GM18951 (cell line): ENCODE data around the gene PILRB.

Source experiments
- POLR2A ChIP-seq: IDR thresholded peaks from 4 replicates; pipeline ENCODE4 v1.6.1; 2011; ENCODE audit warnings: mild to moderate bottlenecking; ENCODE audit not compliant: insufficient read length, insufficient read depth; ENCODE audit errors: extremely low read depth
- in situ Hi-C: fragments of 300-500 bp; cut with MboI; formaldehyde crosslinking; loops from one replicate; pipeline ENCODE4 v1.12.0; 2022; ENCODE audit warnings: low sequenced_read_pairs, mixed read lengths, inconsistent platforms; ENCODE audit not compliant: unreplicated experiment

The PILRB gene

DNA sequence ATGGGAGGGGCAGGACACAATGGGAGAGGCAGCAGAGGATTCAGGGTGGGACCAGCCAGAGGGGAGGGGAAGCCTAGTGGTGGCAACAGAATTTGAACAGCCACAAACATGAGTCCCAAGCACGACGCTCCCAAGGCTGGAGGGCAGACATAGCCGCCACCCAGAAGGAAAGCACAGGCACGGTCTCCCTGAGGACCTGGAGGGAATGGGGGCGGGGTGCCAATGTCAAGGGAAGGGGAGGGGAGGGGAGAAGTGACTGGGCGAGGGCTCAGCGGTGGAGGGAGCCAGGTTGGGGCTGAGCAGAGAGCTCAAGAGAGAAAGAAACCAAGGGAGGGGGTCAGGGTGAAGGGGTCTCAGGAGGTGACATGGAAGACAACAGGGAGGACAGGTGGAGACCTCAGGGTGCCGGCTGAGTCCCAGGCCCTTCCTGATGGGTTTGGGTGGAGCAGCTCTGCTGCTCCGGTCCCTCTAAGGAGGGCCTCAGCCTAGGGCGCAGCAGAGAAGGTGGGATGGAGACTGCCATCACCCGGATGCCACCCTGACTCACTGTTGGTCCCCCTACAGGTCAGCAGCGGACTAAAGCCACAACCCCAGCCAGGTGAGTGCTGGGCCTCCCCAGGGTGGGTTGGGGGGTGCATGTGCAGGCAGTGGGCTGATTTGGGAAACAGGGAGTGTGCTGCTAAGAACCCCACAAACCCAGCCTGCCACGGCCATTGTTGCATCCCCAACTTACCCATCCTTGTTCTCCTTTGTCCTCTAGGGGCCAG, 39.6 kb downstream of the PILRB start:
- TF ChIP-seq POLR2A: no peak
- in situ Hi-C loops: no loop called here

GRCh38 chr7:100398239-100398638, 40.3 kb downstream of the PILRB start:
- in situ Hi-C loops: no loop called here
- TF ChIP-seq POLR2A: no peak

DNA sequence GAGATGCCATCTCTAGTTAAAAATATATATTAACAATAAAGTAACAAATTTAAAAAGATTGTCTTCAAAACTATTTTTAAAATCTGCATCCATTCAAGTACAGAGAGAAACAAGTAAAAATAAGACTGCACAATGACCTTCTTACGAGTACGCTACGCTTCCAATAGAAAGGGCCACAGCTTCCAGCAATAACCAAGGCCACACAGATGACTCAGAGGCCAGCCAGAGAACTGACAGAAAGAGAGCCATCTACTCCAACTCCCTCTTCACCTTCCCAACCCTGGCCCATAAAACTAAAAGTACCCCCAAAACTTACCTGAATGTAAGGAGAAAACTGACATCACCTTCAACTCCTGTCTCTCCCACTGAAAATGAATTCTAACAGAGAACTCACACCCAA, 42.1 kb downstream of the PILRB start:
- in situ Hi-C loops: no loop called here
- no peak for TF ChIP-seq POLR2A

- no peak for TF ChIP-seq POLR2A
- in situ Hi-C loops: no loop called here
Measured at GRCh38 chr7:100400656-100401055, 42.7 kb downstream of the PILRB start.

DNA sequence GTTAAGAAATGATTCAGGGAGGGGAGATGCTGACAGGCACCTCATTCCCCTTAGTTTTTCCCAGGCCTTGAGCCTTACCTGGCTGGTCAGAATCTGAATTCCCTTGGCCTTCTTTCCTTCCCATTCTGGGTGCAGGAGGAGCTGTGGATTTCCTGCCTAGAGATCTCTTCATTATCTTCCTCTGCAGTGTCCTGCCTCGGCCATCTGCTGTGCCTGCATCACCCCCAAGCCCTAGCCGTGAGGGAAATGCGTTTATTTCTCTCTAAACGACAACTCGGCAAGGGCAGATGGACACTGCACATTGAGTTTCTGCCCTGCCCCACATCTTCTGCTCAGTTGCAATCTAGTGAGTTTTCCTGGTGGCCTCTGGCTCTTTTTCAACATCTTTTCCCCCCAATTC, 43.9 kb downstream of the PILRB start:
- TF ChIP-seq POLR2A: no peak
- in situ Hi-C loops: no loop called here

DNA sequence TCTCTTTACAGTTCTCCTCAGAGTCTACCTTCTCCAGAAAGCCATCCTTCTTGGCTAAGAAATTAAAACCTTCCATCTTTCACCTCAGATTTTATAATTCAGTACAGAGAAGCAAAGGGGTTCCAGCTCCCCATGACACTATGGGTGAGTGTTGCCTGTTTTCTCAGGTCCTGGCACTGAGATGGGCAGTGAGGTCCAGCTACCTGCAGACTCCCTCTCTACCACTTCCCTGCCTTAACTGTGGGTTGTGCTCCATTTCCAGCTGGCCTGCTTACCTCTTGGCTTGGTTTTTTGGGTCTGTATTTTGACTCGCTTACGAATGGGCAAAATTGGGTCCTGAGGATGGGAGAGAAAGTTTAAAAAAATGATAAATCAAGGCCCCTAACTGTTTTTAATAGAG, 44.3 kb downstream of the PILRB start:
- in situ Hi-C loops: no loop called here
- no peak for TF ChIP-seq POLR2A

- in situ Hi-C loops: loop anchor here (5.0 kb wide), 1 partner anchor 34 kb away; the partner anchor contains the start of gene PILRA
- TF ChIP-seq POLR2A: no peak
Measured at GRCh38 chr7:100406767-100407166, 48.9 kb downstream of the PILRB start.

- in situ Hi-C loops: loop anchor here (5.0 kb wide), 1 partner anchor 35 kb away; the partner anchor contains the start of gene PILRA
- TF ChIP-seq POLR2A: no peak
Measured at GRCh38 chr7:100407285-100408180, 49.6 kb downstream of the PILRB start.

DNA sequence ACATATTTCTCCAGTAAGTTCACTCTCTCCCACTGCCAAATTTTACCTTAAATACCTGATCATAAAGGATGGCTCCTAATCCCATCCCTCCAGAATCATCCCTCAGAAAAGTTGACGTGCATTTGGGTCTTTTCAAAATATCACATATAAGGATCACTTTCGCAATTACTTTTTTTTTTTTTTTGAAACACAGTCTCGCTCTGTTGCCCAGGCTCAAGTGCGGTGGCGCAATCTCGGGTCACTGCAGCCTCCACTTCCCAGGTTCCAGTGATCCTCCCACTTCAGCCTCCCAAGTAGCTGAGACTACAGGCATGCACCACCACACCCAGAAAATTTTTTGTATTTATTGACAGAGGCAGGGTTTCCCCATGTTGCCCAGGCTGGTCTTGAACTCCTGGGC, 53.2 kb downstream of the PILRB start:
- in situ Hi-C loops: no loop called here
- TF ChIP-seq POLR2A: no peak

DNA sequence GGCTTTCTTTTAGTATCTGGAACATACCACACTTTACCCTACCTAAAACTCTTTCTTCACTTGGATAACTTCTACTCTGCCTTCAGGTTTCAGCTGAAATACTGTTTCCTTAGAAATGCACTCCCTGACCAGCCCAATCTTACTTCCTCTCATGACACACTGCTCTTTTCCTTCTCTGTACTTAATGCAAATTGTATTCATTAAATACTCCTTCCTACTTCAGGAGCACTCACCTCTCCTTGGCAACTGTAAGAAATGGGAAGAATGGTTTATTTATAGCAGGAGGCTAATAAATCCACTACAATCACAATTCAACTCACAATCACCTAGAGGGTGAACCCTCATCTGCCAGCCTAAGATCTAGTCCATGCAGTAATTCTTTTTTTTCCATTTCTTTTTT, 55.4 kb downstream of the PILRB start:
- in situ Hi-C loops: no loop called here

GRCh38 chr7:100413889-100414288, 56.0 kb downstream of the PILRB start:
- TF ChIP-seq POLR2A: no peak
- in situ Hi-C loops: no loop called here

More for the DNA sequence above, 55.4 kb downstream of the PILRB start:
- no peak for TF ChIP-seq POLR2A

DNA sequence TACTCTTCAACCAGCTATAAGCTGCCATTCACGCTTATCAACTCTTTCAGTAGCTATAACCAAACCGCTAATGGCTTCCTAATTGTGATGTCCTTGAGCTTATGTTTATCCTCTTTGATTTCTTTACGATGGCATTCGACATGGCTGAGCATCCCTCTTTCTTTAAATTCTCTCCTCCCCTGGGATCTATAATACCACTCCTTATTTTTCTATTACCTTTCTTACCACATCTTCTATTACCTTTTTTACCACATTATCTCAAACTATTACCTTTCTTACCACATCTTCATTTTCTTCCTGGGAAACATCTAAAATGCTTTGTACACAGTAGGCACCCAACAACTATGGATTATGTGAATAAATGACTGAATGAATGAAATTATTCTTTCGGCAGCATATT, 57.5 kb downstream of the PILRB start:
- no peak for TF ChIP-seq POLR2A
- in situ Hi-C loops: no loop called here
